HFF-Myc (cell line): Measurements from ENCODE around the gene CLIC1.

Source experiments
- DNase-seq: peaks from one replicate; pipeline ENCODE4 v3.0.0-alpha.2; 2011; ENCODE audit warnings: low read depth; ENCODE audit errors: extremely low read depth
- H3K4me3 ChIP-seq: replicated peaks from 2 replicates; pipeline ENCODE4 v1.5.1; 2011; ENCODE audit warnings: low read depth, mild to moderate bottlenecking, control low read depth, low read length
- TF ChIP-seq, protein P1 (sequence below): IDR thresholded peaks from 2 replicates; pipeline ENCODE4 v1.5.1; 2012; ENCODE audit warnings: mild to moderate bottlenecking, low read depth, low read length, control low read depth; ENCODE audit errors: missing control alignments

Gene CLIC1

DNA sequence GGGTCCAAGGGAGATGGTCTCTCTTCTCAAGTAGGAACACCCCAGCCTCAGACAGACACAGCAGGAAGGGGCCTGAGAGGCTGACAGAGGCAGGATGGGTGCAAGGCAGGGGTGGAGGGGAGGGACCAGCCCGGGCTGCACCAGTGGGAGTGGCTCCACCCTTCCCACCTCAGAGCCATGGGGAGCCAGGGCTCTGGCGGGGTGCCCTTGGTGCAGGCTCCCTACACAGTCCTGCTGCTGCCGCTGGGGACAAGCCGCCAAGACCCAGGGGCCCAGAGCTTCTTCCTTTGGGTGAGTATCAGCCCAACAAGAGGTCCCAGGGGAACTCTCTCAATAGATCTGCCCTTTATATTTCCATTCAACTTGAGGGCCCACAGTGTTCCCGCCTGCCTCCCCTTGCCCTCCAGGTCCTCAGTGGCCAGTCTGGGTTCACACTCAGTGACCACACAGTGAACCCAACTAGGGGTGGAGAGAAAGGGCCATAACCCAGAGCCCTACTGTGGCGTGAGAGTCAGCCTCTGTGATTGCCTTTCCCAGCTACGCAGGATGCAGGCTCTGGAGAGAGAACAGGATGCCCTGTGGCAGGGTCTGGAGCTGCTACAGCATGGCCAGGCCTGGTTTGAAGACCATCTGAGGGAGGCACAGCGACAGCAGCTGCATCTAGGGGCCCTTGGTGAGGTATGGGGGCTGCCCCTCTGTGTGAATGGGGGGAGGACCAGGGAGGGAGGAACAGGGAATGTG is 26.7 kb upstream of the CLIC1 start:
- H3K4me3 ChIP-seq, result no peak overlapping the region
- TF ChIP-seq, protein P1, sequence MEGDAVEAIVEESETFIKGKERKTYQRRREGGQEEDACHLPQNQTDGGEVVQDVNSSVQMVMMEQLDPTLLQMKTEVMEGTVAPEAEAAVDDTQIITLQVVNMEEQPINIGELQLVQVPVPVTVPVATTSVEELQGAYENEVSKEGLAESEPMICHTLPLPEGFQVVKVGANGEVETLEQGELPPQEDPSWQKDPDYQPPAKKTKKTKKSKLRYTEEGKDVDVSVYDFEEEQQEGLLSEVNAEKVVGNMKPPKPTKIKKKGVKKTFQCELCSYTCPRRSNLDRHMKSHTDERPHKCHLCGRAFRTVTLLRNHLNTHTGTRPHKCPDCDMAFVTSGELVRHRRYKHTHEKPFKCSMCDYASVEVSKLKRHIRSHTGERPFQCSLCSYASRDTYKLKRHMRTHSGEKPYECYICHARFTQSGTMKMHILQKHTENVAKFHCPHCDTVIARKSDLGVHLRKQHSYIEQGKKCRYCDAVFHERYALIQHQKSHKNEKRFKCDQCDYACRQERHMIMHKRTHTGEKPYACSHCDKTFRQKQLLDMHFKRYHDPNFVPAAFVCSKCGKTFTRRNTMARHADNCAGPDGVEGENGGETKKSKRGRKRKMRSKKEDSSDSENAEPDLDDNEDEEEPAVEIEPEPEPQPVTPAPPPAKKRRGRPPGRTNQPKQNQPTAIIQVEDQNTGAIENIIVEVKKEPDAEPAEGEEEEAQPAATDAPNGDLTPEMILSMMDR, result no peak
- DNase-seq, result no peak

DNA sequence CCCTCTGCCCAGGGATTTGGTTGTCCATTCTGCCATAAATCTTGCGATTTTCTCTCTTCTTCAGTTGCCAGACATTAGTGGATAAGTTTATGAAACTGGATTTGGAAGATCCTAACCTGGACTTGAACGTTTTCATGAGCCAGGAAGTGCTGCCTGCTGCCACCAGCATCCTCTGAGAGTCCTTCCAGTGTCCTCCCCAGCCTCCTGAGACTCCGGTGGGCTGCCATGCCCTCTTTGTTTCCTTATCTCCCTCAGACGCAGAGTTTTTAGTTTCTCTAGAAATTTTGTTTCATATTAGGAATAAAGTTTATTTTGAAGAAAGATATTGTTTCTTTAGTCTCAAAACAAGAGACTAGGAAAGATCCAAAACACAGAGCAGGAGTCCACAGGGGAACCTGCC is 26.0 kb upstream of the CLIC1 start, which contains the start of gene SAPCD1:
Gene SAPCD1, plus strand, starts transcription at position 301 of the 400 bp plus-strand sequence. CDS start 399 bp downstream, outside the sequence.
- DNase-seq, result no peak
- TF ChIP-seq, protein P1, result no peak
- no peak within 1 kb of the TSS for H3K4me3 ChIP-seq

DNA sequence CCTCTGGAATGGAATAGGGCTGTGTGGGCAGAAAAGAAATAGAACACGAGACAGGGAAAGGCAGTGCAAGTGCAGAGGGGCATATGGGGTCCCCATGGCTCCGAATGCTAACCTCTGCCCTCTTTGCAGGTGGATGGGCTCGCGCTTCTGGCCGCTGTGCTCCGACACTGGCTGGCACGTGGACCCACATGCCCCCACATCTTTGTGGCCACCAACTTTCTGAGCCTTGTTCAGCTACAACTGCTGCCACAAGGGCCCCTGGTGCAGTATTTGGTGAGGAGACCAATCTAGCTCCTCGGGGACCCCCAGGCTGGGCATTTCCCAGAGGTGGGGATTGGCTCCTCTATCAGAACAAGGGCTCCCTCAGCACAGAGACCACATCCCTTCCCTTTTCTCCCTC is 25.0 kb upstream of the CLIC1 start:
- no peak overlapping the region for H3K4me3 ChIP-seq
- no peak for DNase-seq
- TF ChIP-seq, protein P1, result no peak

GRCh38 chr6:31760790-31761189 is 24.5 kb upstream of the CLIC1 start:
- TF ChIP-seq, protein P1, result no peak
- DNase-seq, result no peak

DNA sequence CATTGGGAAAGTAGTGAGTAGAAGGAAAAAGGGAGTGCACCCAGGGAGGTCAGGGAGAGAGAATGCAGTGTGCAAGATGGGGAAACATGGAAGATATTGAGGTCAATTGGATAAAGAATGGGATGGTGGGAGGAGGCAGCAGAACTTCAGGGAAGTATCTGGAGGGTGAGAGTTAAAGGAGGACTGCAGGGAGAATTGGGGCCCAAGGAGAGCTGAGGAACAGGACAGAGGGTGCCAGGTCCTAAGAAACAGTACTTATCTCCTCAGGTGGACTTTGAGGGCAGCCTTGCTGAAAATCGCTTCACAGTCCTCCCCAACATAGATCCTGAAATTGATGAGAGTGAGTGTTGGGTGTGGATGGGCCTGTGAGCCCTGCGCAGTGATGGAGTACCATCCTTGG is 22.0 kb upstream of the CLIC1 start:
- no peak for DNase-seq
- no peak overlapping the region for H3K4me3 ChIP-seq
- TF ChIP-seq, protein P1, result no peak

More at GRCh38 chr6:31760790-31761189, 24.5 kb upstream of the CLIC1 start:
- H3K4me3 ChIP-seq, result no peak overlapping the region

DNA sequence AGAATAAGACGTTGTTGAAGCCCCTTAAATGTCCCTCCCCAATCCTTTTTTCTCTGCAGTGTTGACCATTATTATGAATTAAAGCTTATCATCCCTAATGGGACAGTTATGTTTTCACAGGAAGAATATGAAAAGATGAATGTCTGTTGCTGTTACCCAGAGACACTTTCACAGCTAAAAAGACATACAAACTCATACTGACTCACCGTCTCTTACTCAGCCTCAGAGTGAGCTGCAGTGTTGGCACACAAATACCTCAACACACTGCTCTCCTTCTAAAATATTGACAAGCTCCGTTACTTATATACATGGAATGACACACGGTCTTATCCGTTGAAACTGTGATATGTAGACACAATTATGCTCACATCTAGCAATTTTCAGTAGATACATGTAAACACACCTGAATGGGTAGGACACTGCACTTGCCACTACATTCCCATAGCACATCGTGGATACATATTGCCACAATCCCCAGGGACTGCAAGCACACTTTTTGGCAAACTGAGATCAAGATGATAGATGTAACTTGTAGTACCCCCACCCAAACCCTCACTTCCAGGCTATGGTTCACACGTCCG is 16.5 kb upstream of the CLIC1 start:
- no peak overlapping the region for H3K4me3 ChIP-seq
- no peak for DNase-seq
- TF ChIP-seq, protein P1, result no peak
